ENCODE data around the gene SLC1A2.

SLC1A2 gene

GRCh38 chr11:35426351-35426750 lies 7.0 kb upstream of the SLC1A2 start:
- in situ Hi-C loops (cut with HindIII; ENCODE audit: low sequenced_read_pairs): no loop called here
- no peak for DNase-seq (ENCODE audit: low read depth)
- H3K4me3 ChIP-seq (ENCODE audit: low read depth, low read length): no peak overlapping the region
- TF ChIP-seq CTCF (IDR thresholded peaks at IDR 0.05; ENCODE audit: low read depth, low read length, missing control alignments): no peak

GRCh38 chr11:35425603-35426212 lies 6.3 kb upstream of the SLC1A2 start:
- TF ChIP-seq CTCF (IDR thresholded peaks at IDR 0.05; ENCODE audit: low read depth, low read length, missing control alignments): no peak
- DNase-seq (ENCODE audit: low read depth): no peak
- in situ Hi-C loops (cut with HindIII; ENCODE audit: low sequenced_read_pairs): no loop called here
- H3K4me3 ChIP-seq (ENCODE audit: low read depth, low read length): no peak overlapping the region

- no peak for DNase-seq (ENCODE audit: low read depth)
- no peak for TF ChIP-seq CTCF (IDR thresholded peaks at IDR 0.05; ENCODE audit: low read depth, low read length, missing control alignments)
- H3K4me3 ChIP-seq (ENCODE audit: low read depth, low read length): no peak overlapping the region
- in situ Hi-C loops (cut with HindIII; ENCODE audit: low sequenced_read_pairs): no loop called here
These were observed 5.0 kb upstream of the SLC1A2 start for GRCh38 chr11:35424157-35424940.

GRCh38 chr11:35420371-35420770 lies 1.0 kb upstream of the SLC1A2 start:
- no peak for DNase-seq (ENCODE audit: low read depth)
- peak overlapping the region; percentile 37 for H3K4me3 ChIP-seq (ENCODE audit: low read depth, low read length)
- TF ChIP-seq CTCF (IDR thresholded peaks at IDR 0.05; ENCODE audit: low read depth, low read length, missing control alignments): no peak
- in situ Hi-C loops (cut with HindIII; ENCODE audit: low sequenced_read_pairs): no loop called here

- TF ChIP-seq CTCF (IDR thresholded peaks at IDR 0.05; ENCODE audit: low read depth, low read length, missing control alignments): no peak
- in situ Hi-C loops (cut with HindIII; ENCODE audit: low sequenced_read_pairs): loop anchor here (5.0 kb wide), 1 partner anchor 493 kb away; no protein-coding TSS in a partner anchor
- peak overlapping the region; percentile 37 for H3K4me3 ChIP-seq (ENCODE audit: low read depth, low read length)
- DNase-seq (ENCODE audit: low read depth): no peak
These were observed 524 bp upstream of the SLC1A2 start for GRCh38 chr11:35419830-35420333.

- H3K4me3 ChIP-seq (ENCODE audit: low read depth, low read length): peak overlapping the region; percentile 37
- DNase-seq (ENCODE audit: low read depth): no peak
- in situ Hi-C loops (cut with HindIII; ENCODE audit: low sequenced_read_pairs): loop anchor here (5.0 kb wide), 1 partner anchor 491 kb away; no protein-coding TSS in a partner anchor
- TF ChIP-seq CTCF (IDR thresholded peaks at IDR 0.05; ENCODE audit: low read depth, low read length, missing control alignments): no peak
These were observed 825 bp downstream of the SLC1A2 start for GRCh38 chr11:35418282-35419183.

All from astrocyte of the cerebellum (primary cell).